ENCODE data around the gene TPSB2. TPM values are rescaled to one million over a fixed set of nuclear protein-coding genes. Genes with fewer than 3 reads are reported as not detected.

The TPSB2 gene
- total RNA-seq, 1 donor from 2014 or later: not detected

DNA sequence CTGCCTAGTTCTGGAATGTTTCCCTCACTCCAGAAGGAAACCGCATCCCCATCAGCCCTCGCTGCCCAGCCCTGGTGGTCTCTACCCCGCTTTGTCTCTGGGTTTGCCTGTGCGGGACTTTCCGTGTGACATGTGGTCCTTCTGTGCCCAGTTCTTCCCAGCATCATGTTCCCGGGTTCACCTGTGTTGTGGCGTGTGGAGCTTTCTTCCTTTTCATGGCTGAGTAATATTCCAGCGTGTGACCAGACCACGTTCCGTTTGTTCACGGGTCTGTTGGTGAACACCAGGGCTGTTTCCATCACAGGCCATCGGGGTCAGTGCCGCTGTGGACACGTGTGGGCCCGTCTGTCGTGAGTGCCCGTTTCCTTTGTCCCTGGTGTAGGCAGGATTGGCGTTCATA, 45.0 kb downstream of the TPSB2 start:
- Histone ChIP-seq H3K36me3 (ENCODE audit: control insufficient read depth in 3 of 3, insufficient read depth in 3 of 3, low read length in 3 of 3) (no peaks in the 10 kb centered on the region), H3K27ac (ENCODE audit: low read depth, low read length) (no peak overlapping the region), H3K27me3 (ENCODE audit: control insufficient read depth in 3 of 3, insufficient read depth in 3 of 3, low read length in 3 of 3) (peaks cover 37 to 53% (median 49%) of the 10 kb centered on the region in 3 donors), H3K9me3 (ENCODE audit: control insufficient read depth in 3 of 3, low read length in 3 of 3) (peaks cover 0 to 2% (median 2%) of the 10 kb centered on the region in 3 donors), H3K4me3 (ENCODE audit: low read length in 3 of 3) (no peak overlapping the region), H3K9ac (ENCODE audit: low read depth in 1 of 3, low read length in 3 of 3) (no peak overlapping the region), H3K4me1 (ENCODE audit: control insufficient read depth in 3 of 3, insufficient read depth in 3 of 3, low read length in 3 of 3) (peaks cover 0 to 17% (median 17%) of the 10 kb centered on the region in 3 donors)

DNA sequence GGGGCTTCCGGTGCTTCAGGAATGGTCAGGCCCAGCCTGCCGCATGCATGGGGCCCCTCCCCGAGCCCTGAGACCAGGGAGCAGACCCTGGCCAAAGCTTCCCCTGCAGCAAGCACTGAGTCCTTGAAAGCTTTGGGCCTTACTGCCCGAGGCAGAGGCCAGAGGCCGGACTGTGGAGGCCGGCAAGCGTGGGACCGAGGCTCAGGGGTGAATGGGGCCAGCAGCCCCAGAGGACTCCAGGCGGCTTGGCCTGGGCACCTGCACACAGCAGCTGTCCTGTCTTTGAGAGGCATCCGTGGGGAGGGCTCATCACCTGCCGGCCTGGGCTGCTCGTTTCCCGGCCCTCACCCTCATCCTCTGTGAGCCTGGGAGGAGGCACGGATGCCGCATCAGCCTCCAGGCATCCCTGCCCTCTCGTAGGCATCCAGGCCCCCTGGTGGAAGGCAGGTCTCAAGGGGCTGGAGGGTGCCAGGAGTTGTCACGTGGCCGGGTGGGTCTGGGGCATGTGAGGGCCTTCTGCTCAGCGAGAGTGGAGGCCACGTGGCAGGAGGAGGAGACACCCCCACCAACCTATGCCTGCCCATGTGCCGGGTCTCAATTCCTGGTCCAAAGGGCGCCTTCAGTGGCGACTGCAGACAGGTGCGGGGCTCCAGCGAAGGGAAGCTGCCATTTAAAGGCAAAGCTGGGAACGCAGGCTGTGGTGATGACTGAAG, 45.7 kb downstream of the TPSB2 start:
- Histone ChIP-seq H3K36me3 (ENCODE audit: control insufficient read depth in 3 of 3, insufficient read depth in 3 of 3, low read length in 3 of 3) (no peaks in the 10 kb centered on the region), H3K4me1 (ENCODE audit: control insufficient read depth in 3 of 3, insufficient read depth in 3 of 3, low read length in 3 of 3) (peaks cover 0 to 17% (median 17%) of the 10 kb centered on the region in 3 donors), H3K27me3 (ENCODE audit: control insufficient read depth in 3 of 3, insufficient read depth in 3 of 3, low read length in 3 of 3) (peaks cover 37 to 54% (median 51%) of the 10 kb centered on the region in 3 donors), H3K4me3 (ENCODE audit: low read length in 3 of 3) (no peak overlapping the region), H3K9me3 (ENCODE audit: control insufficient read depth in 3 of 3, low read length in 3 of 3) (peaks cover 0 to 2% (median 2%) of the 10 kb centered on the region in 3 donors), H3K27ac (ENCODE audit: low read depth, low read length) (no peak overlapping the region), H3K9ac (ENCODE audit: low read depth in 1 of 3, low read length in 3 of 3) (no peak overlapping the region)

DNA sequence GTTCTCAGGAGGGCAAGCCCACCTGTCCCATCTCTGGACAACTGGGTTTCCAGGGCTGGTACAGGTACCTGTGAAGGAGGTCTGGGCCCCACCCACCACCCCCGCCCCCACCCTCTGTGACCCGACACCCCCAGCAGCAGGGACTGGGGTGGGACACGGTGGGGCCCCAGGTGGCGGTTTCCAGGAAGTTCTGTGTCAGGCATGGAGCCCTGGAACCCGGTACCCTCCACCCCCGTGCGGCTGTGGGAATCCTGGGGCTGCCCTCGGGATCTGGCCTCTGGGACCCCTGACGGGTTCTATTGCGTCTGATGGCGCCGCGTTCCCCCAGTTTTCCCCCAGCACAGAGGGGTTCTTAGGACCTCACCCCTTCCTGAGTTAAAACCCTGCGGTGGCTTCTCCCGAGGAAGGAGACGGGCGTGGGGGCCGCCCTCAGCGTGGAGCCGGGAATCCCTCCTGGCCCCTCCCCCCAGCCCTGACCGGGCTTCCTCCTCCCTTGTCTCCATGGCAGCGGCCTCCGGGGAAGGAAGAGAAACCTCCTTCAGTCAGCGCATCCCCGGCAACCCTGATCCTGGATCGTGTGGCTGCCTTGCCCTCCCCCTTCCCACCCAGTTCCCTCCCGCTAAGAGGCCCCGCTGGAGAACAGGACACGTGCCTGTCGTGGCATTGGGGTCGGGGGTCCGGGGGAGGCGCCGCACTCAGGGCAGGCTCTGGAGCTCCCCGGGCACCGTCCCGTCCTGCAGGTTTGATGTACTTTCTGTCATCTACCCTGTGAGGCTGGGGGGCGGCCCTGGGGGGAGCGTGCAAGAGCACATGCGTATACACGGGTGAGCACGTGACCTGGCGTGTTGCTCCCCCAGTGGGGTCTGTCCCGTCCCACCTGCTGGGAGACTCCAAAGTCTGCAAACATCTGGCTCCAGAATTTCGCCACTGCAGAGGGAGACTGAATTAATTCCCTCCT, 46.8 kb downstream of the TPSB2 start:
- no peak overlapping the region for H3K9ac ChIP-seq (ENCODE audit: low read depth in 1 of 3, low read length in 3 of 3)
- H3K9me3 ChIP-seq (ENCODE audit: control insufficient read depth in 3 of 3, low read length in 3 of 3): peaks cover 0 to 2% (median 2%) of the 10 kb centered on the region in 3 donors
- H3K27ac ChIP-seq (ENCODE audit: low read depth, low read length): peak overlapping the region; percentile 60
- H3K4me3 ChIP-seq (ENCODE audit: low read length in 3 of 3): no peak overlapping the region
- H3K36me3 ChIP-seq (ENCODE audit: control insufficient read depth in 3 of 3, insufficient read depth in 3 of 3, low read length in 3 of 3): no peaks in the 10 kb centered on the region
- H3K4me1 ChIP-seq (ENCODE audit: control insufficient read depth in 3 of 3, insufficient read depth in 3 of 3, low read length in 3 of 3): peaks cover 0 to 17% (median 17%) of the 10 kb centered on the region in 3 donors
- peaks cover 40 to 52% (median 51%) of the 10 kb centered on the region in 3 donors for H3K27me3 ChIP-seq (ENCODE audit: control insufficient read depth in 3 of 3, insufficient read depth in 3 of 3, low read length in 3 of 3)

DNA sequence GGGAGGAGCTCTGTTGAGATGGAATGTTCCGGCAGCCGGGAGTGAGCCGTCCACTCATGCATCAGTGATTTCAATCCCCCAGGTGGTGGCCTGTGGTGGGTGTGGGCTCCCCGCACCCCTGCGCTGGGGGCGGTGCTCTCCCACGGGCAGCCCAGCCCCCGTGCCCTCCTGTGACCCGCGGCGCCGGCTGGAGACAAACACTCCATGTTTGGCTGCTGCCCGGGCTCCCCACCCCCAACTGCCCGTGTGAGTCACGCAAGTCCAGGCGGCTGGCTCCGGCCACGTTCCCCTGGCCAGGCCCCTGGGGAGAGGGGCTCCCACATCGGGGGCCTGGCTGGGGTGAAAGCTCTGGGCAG, 47.7 kb downstream of the TPSB2 start:
- peaks cover 0 to 17% (median 17%) of the 10 kb centered on the region in 3 donors for H3K4me1 ChIP-seq (ENCODE audit: control insufficient read depth in 3 of 3, insufficient read depth in 3 of 3, low read length in 3 of 3)
- peak overlapping the region; percentile 62 for H3K27ac ChIP-seq (ENCODE audit: low read depth, low read length)
- peaks cover 41 to 47% (median 45%) of the 10 kb centered on the region in 3 donors for H3K27me3 ChIP-seq (ENCODE audit: control insufficient read depth in 3 of 3, insufficient read depth in 3 of 3, low read length in 3 of 3)
- no peak overlapping the region for H3K4me3 ChIP-seq (ENCODE audit: low read length in 3 of 3)
- peaks cover 0 to 2% (median 2%) of the 10 kb centered on the region in 3 donors for H3K9me3 ChIP-seq (ENCODE audit: control insufficient read depth in 3 of 3, low read length in 3 of 3)
- no peak overlapping the region for H3K9ac ChIP-seq (ENCODE audit: low read depth in 1 of 3, low read length in 3 of 3)
- no peaks in the 10 kb centered on the region for H3K36me3 ChIP-seq (ENCODE audit: control insufficient read depth in 3 of 3, insufficient read depth in 3 of 3, low read length in 3 of 3)

DNA sequence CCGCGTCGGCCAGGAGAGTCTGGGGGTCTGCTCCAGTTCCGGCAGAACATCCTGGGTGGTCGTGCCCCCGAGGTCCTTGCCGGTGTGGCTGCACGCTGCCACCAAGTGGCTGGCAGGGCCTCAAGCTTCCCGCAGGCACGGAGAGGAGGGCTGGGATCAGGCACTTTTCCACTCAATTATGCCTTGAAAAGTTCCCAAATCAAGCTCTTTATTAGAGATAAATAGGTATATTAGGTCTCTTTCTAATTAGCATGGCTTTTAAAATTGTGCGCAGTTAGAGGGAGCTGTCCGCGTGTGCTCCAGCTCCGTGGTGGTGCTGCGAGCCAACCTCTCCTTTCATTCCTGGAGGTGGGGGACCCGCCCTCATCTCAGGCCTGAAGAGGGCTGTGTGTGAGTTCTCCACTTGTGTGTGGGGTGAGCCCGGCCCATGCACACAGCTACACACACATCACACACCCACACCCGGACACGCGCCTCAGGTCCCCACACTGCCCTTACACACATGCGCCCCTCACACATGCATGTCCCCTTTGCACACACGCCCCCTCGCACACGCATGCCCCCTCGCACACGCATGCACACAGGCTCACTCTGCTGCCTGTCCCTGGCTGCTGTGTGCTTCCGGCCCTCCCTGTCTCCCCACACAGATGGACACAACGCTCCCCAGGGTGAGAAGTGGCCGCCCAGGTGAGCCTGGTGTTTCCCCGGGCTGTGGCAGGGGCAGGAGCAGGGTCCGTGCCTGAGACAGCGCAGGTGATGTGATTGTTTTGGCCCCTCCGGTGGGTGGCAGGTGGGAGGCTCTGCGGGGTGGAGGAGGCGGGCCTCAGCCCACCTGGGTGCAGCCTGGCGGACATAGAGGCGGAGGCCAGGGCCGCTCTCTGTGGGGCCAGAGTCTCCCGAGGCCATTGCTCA, 48.3 kb downstream of the TPSB2 start:
- peaks cover 0 to 17% (median 17%) of the 10 kb centered on the region in 3 donors for H3K4me1 ChIP-seq (ENCODE audit: control insufficient read depth in 3 of 3, insufficient read depth in 3 of 3, low read length in 3 of 3)
- H3K9me3 ChIP-seq (ENCODE audit: control insufficient read depth in 3 of 3, low read length in 3 of 3): peaks cover 0 to 2% (median 2%) of the 10 kb centered on the region in 3 donors
- no peak overlapping the region for H3K4me3 ChIP-seq (ENCODE audit: low read length in 3 of 3)
- H3K27ac ChIP-seq (ENCODE audit: low read depth, low read length): peak overlapping the region; percentile 62
- H3K36me3 ChIP-seq (ENCODE audit: control insufficient read depth in 3 of 3, insufficient read depth in 3 of 3, low read length in 3 of 3): no peaks in the 10 kb centered on the region
- peaks cover 47 to 52% (median 48%) of the 10 kb centered on the region in 3 donors for H3K27me3 ChIP-seq (ENCODE audit: control insufficient read depth in 3 of 3, insufficient read depth in 3 of 3, low read length in 3 of 3)
- H3K9ac ChIP-seq (ENCODE audit: low read depth in 1 of 3, low read length in 3 of 3): no peak overlapping the region

DNA sequence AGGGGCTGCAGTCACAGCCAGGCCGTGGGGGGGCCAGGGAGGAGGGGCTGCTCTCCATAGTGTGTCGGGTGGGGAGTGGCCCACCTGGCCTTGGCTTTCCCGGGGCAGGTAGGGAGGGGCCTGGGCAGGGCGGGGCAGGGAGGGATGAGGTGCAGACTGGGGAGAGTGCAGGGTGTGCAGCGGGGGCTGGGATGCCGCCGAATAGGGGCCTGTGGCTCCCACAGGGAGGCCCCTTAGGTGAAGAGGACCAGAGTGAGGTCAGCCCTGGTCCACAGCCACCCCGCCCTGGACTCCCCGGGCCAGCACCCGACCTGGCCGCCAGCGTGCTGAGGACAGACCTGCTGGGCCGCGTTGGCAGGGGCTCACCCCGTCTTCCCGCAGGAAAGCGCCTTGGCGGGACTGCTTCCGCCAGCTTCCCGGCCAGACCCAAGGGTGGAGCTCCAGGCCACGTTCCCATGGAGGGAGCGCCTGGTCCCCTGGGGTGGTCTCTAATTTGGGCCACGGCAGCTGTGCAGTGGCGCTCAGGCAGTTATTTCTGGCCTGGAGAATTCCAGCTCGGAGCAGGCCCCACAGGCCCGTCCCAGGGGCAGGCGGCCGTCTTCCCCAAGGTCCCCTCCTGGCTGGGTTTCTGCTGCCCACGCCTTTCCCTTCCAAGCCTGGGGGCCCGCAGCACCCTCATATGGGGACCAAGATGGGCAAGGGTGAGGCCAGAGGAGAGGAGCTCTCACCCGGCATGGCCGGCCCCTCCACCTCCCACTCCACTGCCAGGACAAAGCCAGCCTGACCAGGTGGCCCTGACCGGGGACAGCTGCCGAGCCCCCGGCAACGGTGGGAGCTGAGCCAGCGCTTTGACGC, 49.2 kb downstream of the TPSB2 start:
- Histone ChIP-seq H3K9ac (ENCODE audit: low read depth in 1 of 3, low read length in 3 of 3) (peak overlapping the region in 1 of 3 donors; percentile 50), H3K9me3 (ENCODE audit: control insufficient read depth in 3 of 3, low read length in 3 of 3) (no peaks in the 10 kb centered on the region), H3K36me3 (ENCODE audit: control insufficient read depth in 3 of 3, insufficient read depth in 3 of 3, low read length in 3 of 3) (no peaks in the 10 kb centered on the region), H3K4me1 (ENCODE audit: control insufficient read depth in 3 of 3, insufficient read depth in 3 of 3, low read length in 3 of 3) (peaks cover 0 to 17% (median 17%) of the 10 kb centered on the region in 3 donors), H3K4me3 (ENCODE audit: low read length in 3 of 3) (no peak overlapping the region), H3K27me3 (ENCODE audit: control insufficient read depth in 3 of 3, insufficient read depth in 3 of 3, low read length in 3 of 3) (peaks cover 51 to 58% (median 51%) of the 10 kb centered on the region in 3 donors), H3K27ac (ENCODE audit: low read depth, low read length) (peak overlapping the region; percentile 62)

Other genes starting within 250 kb of the TPSB2 start
- gene SOX8, start 248.4 kb downstream of the TPSB2 start, total RNA-seq: 26.1 TPM
- not detected for gene SSTR5, start 157.4 kb downstream of the TPSB2 start, total RNA-seq
- not detected for gene C1QTNF8, start 133.9 kb downstream of the TPSB2 start, total RNA-seq
- 26.1 TPM for gene CACNA1H, start 77.1 kb downstream of the TPSB2 start, total RNA-seq
- gene TPSG1, start 4.9 kb downstream of the TPSB2 start, total RNA-seq: not detected
- gene TPSAB1, start 10.5 kb upstream of the TPSB2 start, total RNA-seq: 1.0 TPM
- gene TPSD1, start 25.9 kb upstream of the TPSB2 start, total RNA-seq: not detected
- gene UBE2I, start 79.5 kb upstream of the TPSB2 start, total RNA-seq: 35.0 TPM
- gene BAIAP3, start 103.5 kb upstream of the TPSB2 start, total RNA-seq: 1.0 TPM
- gene TSR3, start 121.7 kb upstream of the TPSB2 start, total RNA-seq: 48.5 TPM
- gene GNPTG, start 121.7 kb upstream of the TPSB2 start, total RNA-seq: 18.3 TPM
- 3.7 TPM for gene UNKL, start 184.5 kb upstream of the TPSB2 start, total RNA-seq
- 10.4 TPM for gene UQCC4, start 190.6 kb upstream of the TPSB2 start, total RNA-seq
- not detected for gene PERCC1, start 200.9 kb upstream of the TPSB2 start, total RNA-seq
- gene CCDC154, start 214.4 kb upstream of the TPSB2 start, total RNA-seq: under 0.01 TPM
- 31.8 TPM for gene CLCN7, start 244.8 kb upstream of the TPSB2 start, total RNA-seq

Measured in skeletal muscle tissue (tissue), 4 donors.